ENCODE results near the gene PNPLA2.
A peak's percentile ranks its signal among the peaks of the same experiment; 100 is the strongest.

The PNPLA2 gene

DNA sequence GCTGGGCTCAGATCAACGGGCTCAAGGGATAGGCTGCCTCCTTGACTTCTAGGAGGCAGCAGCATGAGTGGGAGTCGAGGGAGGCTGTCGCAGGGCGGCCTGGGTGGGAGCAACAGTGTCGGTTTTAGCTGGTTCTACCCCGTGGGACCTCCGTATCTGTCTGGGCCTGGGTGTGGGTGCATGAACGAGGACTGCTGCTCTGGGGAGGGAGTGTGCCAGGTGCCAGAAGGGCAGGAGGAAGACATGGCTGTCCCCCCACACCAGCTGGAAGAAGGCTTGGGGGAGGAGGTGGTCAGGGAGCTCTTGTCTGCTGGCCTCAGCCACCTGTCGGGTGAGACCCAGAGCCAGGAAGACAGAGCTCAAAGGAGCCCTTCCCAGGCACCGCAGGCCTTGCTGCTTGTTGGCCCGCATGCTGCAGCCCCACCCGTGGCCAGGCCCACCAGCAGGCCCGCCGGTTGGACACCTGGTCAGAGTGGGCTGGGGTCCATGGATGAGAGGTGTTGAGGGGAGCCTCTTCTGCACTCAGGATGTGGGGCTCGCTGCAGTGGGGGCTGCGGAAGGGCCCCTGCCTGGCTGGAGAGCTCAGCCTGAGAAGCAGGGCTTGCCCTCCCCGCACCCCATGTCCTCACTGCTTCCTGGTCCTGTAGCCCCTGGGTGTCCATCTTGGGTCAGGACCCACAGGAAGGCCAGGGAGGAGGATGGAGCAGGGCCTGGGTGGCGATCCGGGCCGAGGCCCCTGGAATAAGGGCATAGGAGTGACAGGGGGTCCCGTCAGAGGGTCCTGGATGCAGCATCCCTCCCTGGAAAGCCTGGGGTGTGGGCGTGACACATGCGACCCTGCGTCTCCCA, 32.3 kb upstream of the PNPLA2 start:
- no peak for DNase-seq

DNA sequence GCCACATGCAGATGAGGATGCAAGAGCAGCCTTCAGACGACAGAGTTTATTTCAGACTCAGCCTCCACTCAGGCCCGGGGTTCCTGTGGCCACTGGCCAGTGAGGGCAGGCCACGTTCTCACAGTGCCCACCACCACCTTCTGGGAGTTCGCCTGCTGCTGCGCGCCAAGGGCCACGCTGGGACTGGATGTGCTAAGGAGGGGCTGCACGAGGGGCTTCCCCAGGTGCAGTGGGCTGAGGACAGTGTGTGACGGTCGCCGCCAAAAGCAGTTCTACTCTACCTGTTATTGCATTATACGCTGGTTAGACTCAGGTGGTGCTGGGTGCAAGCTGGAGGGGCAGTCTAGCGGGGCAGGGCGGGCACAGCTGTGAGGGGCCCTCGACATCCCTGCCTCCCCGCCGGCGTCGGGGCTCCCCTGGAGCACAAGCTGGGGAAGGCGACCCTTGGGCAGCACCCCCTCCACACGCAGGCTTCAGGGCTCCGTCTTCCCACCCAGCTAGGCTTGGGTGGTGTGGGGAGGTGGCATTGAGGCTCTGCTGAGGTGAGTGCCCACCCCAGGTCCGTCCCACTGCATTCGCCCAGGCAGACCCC, 31.5 kb upstream of the PNPLA2 start:
- DNase-seq: no peak

DNA sequence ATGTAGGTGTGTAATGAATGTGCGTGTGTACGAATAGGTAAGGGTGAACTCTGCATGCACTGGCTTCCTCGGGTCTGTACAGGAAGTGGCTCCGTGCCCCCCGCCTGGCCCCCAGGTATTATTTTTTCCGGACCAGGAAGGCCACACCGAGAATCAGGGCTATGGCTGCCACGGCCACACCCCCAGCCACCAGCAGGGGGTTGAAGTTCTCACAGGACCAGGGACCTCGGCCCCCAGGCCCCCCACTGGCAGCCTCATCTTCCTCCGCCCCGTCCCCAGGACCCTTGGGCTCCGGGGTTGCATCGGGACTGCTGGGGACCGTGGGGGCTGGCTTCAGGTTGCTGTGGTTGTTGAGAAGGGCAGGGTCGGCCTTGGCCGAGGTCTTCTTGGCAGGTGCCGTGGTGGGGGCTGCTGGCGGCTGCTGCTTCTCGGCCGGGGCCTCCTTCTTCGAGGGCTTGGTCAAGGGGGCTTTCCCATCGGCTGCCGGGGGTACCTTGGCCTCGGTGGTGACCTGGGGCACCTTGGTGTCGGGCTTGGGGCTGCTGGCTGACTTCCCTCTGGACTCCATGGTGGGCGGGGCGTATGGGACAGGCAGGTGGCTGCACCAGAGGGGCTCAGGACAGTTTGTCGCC, 30.6 kb upstream of the PNPLA2 start:
- DNase-seq: no peak

DNA sequence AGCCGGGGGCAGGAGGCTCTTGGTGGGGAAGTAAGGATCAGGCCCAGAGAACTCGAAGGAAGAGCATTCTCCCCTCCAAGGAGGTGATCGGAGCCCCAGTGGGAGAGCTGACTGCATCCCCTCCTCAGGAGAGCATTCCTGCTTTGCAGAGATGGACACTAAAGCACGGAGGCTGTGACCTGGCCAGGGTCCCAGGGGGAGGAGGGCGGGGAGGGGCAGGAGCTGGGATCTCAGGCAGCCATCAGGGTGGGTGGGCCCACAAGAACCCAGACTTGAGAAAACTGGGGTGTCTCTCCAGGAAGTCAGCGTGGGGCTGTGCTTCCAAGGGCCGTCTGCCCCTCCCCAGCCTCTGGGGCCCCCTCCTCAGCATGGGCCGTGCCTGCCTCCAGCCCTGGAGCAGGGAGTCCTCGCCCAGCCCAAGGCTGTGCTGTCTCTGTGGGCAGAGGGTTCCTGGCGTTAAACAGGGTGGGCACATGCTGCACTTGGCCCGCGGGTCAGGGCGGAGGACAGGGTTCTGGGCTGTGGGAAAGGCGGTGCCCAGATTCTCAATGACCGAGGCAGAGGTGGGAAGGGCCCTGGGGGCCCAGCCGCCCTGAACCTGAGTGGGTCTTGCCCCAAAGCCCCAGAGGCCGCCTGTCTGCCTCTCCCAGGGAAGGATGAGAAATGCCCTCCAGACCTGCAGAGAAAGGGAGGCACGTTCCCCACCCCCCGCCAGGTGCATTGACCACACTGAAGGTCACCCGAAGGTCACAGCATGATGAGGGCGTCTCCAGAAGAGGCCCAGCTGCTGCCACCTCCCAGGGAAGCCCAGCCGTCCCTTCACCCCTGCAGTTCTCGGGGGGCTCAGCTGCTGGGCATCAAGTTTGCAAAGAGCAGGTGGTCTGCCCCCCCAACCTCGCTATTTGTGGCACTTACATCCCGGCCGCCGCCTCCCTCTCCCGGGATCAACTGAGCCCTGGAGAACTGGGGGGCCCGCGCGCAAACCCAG, 29.5 kb upstream of the PNPLA2 start:
- no peak for DNase-seq

DNA sequence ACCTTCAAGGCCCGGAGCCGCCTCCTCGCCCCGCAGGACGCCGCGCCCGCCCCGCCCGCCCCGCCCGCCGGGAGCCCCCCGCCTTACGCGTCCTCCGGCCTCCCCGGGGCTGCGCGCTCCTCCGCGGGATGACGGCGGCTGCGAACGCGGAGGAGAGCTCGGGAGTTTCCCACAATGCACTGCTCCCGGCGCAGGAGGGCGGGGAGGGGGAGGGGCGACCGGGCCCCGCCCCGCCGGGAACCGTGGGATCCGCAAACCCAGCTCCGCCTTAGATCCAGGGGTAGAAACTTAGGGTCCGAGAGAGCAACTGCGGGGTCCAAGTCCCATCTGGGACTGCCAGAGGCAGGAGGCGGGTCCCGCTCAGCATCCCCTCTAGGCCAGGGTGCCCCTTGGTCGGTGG, 28.8 kb upstream of the PNPLA2 start, which contains the start of gene CEND1:
TSS of gene CEND1 (minus strand) at position 148 of the 400 bp plus-strand sequence. CDS start 1,514 bp downstream, outside the sequence.
- peak; percentile 81 for DNase-seq

DNA sequence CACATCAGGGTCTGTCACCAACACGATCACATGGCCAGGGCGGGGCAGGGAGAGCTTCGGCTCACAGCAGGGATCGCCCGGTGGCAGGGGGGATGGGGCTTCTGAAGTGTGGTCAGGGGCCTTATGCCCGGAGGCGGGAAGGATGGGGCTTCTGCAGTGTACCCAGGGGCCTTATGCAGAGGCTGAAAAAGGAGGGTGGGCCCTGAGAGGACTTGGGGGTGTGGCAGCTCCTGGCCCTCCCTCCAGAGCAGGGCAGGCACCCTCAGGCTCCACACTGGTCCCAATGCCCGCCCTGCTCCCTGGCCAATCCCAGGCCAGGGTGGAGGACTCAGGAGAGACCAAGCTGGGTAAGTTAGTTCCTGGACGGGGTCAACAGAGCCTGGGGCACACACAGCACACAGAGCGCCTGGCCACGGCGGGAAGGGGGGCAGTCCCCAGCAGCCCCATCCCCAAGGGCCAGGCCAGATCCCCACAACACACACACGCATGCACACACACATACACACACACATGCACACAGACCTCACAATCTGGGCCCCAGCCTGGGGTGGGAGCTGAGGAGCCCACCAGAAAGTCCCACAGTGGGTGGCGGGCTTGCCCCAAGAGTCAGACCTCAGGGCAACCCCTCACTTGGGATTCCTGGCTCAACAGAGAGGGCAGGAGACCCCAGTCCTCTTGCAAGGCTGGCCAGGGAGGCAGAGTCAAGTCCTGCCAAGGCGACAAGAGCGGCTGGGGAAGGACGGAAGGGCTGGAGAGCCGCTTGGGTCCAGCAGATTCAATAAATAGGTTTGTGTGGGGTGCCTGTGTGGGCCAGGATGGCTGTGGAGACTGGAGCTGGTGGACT, 27.8 kb upstream of the PNPLA2 start:
- no peak for DNase-seq

DNA sequence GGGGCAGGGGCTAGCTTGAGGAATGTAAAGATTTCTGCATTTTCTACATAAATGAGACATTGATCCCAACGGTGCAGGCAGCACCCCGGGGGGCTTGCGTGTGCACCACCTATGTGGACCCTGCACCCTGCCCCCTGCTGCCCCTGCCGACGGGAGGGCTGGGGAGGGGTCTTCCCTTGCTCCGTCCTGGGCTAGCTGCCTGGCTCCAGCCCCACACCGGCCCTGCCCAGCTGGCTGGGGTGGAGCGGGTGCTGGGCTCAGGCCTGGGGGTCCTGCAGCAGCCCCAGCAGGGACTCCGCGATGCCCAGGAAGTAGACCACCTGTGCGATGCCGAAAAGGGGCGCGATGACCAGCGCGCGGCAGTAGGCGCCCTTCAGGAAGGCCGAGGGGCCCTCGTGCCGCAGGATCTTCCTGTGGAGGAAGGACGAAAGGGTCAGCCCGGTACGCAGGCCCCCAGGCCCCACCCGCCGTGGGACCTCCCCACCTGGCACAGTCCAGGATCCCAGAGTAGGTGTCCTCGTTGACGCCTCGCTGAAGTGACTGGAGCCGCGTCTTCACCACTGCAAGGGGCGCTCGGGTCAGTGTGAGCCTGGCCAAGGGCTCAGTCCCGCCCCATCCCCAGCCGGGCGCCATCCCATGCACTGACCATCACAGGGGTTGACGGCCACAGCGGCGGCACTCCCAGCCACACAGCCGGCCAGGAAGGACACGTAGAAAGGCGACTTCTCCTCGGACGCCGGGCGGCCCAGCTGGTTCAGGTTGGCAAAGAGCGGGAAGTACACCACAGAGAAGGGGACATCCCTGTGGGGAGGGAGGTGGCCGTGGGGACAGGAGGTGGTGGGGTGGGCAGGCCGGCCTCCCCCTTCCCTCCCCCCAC, 26.8 kb upstream of the PNPLA2 start:
- no peak for DNase-seq

DNA sequence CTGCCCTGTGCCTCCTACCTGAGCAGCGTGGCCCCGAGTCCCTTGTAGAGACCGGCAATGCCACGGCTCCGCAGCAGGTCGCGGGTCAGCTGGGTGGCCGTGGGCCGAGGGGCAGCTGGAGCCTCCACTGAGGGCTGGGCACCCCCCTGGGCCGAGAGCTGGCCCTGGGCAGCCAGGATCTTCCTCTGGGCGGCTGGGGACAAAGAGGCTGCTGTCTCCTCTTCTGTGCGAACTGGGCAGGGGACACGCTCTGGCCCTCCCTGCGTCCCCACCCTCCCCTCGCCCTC, 26.2 kb upstream of the PNPLA2 start:
- no peak for DNase-seq

DNA sequence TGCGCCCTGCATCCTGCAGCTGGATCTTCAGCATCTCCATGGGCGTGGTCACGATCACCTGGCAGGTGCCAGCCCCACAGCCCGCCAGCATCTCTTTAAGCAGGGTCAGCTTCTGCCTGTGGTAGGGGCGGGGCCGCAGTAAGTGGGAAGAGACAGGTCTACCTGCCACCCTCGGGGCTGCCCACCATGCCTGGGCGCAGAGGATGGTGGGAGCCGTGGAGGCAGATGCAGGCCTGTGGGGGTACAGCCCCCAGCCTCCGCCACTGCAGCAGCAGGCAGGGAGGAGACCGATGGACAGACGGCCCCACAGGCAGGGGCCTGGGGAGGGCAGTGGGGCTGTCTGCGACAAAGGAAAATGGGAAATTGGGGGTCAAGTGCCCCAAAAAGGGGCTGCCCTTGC, 25.8 kb upstream of the PNPLA2 start:
- DNase-seq: no peak

DNA sequence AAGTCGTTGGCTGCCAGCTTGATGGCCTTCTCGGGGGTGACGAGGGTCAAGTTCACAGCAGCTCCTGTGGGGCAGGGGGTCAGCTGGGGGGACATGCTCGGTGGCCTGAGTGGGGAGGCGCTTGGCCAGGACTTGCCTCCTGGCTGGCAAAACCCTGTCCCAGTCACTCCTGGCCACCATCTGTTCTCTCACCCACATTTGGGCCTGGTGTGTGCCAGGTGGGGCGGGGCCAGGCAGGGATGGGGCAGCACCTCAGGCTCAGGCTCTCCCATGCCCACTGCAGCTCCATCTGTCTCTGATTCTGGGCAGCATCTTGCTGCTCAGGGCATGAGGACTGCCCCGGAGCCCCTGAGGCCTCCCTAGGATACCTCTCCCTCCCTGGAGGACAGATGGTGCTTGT, 25.2 kb upstream of the PNPLA2 start:
- no peak for DNase-seq

DNA sequence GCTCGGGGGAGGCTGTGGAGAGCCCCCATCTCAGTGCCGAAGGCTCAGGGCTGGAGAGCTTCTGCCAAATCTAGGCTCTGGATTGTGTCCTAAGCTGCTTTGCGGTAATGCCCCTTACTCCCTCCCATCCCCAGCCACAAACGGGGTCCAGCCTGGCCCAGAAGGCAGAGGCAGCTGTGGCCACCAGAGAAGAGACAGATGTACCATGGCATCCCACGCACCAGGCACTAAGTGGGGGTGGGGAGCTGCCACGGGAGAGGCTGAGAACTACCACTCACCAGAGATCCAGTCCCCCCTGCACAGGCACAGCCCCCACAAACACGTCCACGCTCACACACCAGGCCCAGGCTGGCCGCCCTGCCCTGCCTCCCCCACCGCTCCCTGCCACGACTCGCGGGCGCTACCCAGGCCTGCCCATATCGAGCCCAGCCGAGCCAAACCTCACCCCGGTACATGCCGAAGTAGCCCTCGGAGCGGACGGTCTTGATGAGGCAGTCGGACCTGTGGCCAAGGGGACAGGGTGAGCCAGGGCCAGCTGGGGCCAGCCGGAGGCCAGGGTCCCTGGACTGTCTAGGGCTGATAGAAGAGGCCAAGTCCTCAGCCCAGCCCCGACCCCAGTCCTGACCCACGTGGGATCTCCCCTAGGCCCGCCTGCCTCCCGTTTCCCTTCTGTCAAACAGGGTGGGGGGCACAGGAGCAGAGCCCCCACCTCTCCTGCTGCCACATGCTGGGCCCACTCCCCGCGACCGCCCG, 24.5 kb upstream of the PNPLA2 start:
- no peak for DNase-seq

DNA sequence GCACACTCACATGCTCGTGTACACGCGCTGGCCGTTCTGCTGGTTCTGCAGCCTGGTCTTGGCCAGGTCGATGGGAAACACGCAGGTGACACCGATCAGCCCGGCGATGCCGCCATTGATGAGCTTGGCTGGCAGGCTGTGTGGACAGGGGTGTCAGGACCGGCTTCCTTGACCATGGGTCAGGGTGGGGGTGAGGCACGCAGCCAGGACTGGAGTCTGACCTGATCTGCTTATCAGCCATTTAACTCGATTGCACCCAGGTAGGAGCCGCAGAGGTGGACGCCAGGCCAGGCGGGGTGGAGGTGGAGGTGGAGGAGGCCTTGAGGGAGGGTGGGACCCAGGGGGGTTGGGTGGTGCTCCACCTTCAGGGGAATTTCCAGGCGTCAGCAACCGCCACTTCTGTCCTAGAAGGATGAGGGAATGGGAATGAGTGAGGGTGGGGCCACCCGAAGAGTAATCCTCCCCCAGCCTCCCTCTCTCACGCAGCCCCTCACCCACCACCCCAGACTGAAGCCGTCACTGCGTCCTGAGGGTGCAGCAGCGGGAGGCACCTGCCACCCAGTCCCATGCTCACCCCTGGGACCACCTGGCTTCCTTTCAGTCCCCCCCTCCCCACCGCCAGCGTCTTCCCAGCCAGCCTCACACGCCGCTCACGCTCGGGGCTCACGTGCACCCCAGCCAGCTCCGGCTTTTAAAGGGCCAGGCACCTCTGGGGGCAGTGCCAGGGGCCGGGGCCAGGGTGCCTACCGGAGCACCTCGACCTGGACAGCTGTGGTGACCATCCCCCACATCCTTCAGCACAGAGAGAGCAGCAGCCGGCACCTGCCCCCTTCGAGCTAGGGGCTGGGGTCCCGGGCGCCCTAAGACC, 23.7 kb upstream of the PNPLA2 start:
- DNase-seq: no peak

DNA sequence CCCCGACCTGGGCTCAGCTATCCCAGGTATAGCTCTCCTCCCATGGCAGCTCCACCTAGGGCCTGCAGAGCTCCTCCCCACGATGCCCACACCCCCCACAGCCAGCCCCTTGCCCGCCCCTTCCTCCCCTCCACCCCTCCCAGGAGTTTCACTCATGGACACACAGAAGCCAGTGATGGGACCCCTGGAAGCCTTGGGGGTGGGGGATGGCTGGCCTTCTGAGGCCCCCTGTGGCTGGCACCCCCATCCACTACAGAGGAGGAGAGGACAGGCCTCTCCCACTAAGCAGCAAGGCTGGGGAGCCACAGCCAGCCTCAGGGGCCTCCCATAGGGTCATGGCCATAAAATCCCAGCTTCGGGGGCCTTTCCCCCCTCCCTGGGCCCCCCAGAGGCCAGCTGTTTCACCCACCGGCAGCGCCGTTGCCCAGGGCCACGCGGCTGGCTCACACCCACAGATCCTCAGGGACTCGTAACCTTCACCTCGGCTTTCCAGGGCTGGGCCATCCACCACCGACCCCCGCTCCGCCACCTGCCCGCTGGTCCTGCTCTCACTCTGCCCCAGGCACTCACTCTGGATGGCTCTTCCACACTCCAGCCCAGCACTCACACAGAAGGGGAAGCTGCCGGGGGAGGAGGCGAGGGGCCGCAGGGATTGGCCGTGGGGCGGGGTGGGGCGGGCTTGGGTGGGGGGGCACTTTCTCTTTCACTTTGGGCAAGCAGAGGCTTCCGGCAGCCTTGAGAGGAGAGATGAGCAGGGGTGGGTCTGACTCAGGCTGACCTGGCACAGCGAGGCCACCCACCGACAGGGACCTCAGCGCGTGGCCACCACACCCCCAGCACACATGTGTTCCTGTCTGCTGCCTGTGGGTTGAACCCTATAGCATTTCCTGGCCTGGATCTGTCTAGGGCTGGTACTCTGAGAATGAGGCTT, 22.8 kb upstream of the PNPLA2 start:
- peak; percentile 92 for DNase-seq

DNA sequence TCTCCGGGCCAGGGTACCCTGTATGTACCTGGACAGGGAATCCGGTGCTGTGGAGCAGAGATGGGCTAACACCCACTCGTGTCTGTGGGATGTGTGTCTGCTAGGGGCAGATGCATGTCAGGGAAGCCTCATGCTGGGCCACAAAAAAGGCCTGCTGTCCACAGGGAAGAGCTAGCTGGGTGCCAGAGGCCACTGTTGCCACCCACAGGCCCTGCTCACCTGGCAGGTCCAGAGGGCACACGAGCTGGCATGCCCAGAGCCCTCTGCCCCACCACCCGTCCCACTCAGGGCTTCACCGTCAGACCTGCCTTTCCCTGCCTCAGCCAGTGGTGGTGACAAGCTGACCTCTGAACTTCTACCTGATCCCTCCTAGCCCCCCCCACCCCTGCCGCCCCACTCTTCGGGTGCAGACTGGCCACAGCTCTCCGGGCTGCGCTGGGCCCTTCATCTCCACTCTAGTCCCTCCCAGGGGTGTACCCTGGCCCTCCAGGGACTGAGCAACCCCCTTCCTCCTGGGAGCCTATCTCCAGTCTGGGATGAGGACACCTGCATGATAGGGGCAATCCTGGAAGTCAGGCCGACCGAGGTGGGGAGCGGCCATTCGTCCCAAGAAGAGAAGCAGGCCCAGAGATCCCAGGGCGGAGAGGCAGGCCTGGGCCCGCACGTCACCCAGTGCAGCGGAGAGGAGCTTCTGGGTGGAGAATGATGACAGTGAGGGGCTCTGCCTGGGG, 22.0 kb upstream of the PNPLA2 start:
- peak; percentile 71 for DNase-seq

DNA sequence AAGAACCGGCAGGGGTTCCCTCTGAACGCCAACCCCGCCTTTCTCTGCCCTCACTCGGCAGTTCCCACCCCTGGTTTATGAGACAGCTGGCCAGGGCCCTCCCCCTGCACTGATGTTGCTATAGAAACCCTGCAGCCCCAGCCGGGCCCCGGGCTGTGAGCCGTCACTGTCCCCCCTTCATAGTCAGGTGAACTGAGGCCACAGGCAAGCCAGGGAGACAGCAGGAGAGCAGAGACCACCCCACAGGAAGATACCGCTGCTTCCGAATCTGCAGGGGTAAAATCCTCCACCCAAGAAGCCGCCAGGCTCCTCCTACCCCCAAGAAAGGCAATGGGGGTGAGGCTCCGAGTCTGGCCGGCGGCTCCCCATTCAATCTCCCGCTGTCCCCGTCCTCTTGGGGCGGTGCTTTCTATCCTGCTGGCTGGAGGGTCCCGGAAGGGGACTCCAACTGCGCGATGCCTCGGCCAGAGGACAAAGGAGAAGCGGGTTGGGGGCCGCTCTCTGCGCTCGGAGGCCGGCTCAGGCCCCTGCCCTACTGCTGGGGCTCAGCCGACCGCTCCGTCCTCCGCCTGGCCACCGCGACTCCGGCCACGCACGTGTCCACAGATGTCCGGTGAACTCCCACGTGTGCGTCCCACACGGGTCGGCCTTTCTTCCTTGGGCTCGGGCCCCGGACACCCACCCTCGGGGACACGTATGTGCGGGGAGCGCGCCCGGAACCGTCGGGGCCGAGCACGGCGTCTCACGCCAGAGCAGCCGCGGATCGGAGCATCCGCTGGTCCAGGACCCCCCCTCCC, 21.2 kb upstream of the PNPLA2 start:
- peak; percentile 89 for DNase-seq

DNA sequence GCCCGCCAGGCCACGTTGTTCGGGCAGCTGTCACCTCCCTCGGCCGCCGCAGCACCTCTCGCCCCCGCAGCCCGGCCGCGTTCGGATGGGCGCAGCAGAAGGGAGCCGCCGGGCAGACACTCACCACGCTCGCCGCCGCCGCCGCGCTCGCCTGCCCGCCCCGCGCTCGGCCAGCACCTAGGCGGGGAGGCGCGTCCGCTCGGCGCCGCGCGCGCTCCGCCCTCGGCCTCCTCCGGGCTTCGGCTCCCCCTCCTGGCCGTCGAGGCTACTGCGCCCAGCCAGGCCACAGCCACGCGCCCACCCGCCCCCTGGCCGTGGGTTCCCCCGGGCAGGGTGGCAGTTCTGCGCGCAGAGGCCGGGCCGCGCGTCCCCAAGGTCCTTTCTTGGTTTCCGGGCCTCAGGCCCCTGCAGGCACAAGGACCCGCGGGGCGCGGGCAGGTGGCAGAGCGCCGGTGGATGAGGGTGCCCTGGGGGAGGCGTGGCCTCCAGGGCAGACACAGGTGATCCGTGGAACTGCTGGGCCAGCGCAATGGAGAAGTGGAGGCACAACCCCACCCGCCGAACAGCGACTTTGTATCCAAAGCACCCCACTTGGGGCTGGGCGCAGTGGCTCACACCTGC, 20.5 kb upstream of the PNPLA2 start, which contains the start of gene SLC25A22:
TSS of gene SLC25A22 (minus strand) at position 189 of the 621 bp plus-strand sequence. CDS start 3,275 bp downstream, outside the sequence.
- peak; percentile 95 for DNase-seq

All from activated effector memory CD4-positive, alpha-beta T cell treated with anti-CD3 and anti-CD28 coated beads, Interleukin-2, amount 50 U/mL, for 16 hours (primary cell).